Activated CD8-positive, alpha-beta memory T cell treated with anti-CD3 and anti-CD28 coated beads, Interleukin-2, amount 50 U/mL, for 1 hour (primary cell): ENCODE measurements around the gene GBP4.
"Not testable (repeated sequence)": the region's sequence is repeated elsewhere in the genome, so short reads cannot be mapped to it uniquely, and the experiment has no call there.

Experiments used
- DNase-seq: peaks from one replicate; pipeline ENCODE4 v3.0.0-alpha.2; 2020; ENCODE audit errors: extremely low read depth

The GBP4 gene, protein sequence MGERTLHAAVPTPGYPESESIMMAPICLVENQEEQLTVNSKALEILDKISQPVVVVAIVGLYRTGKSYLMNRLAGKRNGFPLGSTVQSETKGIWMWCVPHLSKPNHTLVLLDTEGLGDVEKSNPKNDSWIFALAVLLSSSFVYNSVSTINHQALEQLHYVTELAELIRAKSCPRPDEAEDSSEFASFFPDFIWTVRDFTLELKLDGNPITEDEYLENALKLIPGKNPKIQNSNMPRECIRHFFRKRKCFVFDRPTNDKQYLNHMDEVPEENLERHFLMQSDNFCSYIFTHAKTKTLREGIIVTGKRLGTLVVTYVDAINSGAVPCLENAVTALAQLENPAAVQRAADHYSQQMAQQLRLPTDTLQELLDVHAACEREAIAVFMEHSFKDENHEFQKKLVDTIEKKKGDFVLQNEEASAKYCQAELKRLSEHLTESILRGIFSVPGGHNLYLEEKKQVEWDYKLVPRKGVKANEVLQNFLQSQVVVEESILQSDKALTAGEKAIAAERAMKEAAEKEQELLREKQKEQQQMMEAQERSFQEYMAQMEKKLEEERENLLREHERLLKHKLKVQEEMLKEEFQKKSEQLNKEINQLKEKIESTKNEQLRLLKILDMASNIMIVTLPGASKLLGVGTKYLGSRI

DNA sequence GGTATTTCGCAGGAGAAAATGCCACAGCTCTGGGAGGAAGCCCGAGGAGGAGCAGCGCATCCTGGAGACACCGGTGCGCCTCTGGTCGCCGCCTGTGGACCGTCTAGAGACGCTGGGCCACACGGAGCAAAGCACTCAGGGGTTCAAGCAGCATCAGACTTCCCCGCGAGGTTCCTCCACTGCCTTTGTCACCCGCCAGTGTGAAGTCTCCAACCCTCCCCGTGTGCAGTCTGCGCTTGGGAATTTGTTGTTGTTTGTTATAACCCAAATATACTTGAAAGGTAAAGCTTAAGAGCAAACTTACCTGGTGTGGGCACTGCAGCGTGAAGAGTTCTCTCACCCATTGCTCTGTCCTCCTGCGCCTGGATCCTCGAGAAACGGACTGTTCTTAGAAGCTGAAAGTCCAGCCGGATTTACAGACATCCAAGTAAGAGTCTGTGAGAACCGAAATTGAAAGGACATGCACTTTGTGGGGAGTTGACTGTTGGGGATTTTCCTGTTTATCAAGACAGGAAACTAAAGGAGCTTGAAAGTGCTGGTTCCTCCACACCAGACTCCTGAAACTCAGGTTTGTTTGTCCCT is at the start of gene GBP4:
GBP4 (minus strand) TSS at position 452 of the 582 bp plus-strand sequence; CDS start at position 344, 108 bp downstream.
- DNase-seq = no peak

DNA sequence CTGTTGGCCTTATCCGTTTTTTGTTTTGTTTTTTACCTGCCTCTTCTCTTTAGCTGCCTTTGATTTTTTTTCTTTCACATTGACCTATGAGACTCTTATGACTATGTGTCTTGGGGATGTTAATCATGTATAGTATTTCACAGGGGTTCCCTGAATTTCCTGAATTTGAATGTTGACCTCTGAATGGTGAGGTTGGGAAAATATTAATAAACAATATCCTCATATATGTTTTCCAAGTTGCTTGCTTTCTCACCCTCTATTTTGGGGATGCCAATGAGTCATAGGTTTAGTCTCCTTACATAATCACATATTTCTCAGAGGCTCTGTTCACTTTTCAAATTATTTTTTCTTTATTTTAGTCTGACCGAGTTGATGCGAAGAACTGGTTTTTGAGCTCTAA is 44.3 kb upstream of the GBP4 start:
- no peak for DNase-seq

DNA sequence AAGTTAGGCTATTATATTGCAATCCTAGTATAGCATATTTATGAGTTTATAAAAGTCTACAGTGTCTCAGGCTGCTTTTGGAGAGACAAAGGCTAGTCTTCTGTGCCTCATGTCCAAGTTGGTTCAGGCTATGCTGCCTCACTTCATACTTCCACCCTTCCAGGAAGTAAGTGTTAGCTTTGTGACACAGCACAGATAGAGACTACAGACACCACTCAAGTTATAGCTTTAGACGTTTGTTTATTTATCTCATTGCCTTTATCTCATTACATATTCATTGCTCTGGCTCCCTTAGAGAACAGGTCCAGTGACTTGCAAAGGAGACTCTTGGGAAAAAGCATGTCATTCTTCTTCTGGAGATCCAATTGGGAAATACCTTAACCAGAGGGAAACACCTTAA is 22.6 kb upstream of the GBP4 start:
- no peak for DNase-seq

DNA sequence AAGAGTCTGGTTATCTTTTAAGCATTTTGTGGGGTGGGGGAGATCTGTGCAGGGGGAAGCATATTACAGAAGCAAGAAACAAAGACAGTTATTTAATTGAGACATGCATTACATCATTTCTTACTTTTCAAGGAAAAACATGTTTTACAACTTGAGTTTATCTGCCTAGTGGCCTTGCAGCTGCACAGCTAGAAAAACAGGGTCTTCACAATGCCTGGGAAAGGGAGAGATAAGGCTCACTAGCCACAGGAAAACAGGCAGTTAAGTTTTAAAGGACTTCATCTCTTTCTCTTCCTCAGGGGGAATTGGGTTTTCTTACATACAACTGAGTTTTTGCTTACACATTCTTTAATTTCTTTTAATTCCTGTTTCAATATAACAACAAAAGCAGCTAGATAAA is 21.1 kb upstream of the GBP4 start:
- not testable (repeated sequence) for DNase-seq

DNA sequence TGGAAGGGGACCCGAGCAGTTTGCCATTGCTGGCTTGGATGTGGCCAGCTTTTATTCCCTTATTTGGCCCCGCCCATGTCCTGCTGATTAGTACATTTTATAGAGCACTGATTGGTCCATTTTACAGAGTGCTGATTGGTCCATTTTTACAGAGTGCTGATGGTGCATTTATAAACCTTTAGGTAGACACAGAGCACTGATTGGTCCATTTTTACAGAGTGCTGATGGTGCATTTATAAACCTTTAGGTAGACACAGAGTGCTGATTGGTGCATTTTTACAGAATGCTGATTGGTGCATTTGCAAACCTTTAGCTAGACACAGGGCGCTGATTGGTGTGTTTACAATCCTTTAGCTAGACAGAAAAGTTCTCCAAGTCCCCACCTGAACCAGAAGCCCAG is 20.2 kb upstream of the GBP4 start:
- DNase-seq = not testable (repeated sequence)

DNA sequence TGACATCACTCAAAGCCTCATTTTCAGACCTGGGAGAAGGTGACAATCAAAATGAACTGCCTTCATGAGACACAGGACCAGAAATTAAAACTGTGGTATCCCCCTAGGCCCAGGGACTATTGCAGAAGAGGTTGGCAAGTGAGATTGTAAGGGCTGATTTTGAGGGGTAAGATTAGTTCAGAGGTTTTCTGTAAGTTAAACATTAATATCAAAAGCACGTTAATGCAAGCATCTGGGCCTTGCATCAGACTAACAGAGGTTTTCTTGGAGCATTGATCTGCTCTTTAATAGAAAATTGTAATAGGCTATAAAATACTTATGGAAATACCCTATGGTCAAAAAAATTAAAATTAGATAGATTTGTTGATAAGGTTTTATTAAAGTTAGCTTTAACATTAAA is 14.6 kb upstream of the GBP4 start:
- DNase-seq = no peak

DNA sequence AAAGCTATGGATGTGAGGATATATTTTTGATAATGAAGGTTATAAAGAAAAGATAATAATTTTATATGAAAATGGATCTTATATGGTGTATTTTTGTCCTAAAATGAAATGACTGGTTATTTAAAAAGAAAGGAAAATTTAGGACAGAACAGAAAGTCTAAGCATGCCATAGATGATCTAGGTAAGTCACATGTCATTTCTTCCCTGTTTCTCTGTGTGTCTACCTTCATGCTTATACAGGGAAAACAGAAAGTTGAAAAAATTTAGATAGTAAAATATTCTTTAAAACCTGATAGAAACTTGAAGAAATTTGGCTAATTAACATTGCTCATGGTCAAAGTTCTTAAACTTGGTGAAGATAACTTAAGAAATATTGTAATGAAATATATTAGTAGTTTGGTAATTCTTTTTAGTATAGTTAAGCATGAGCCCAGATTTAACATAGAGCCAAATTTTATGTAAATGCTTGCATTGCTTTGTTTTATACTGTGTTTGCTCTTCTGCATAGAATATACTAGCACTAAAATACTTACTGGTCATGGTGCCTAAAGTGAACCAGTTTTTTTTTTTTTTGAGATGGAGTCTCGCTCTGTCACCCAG is 12.4 kb upstream of the GBP4 start:
- no peak for DNase-seq

DNA sequence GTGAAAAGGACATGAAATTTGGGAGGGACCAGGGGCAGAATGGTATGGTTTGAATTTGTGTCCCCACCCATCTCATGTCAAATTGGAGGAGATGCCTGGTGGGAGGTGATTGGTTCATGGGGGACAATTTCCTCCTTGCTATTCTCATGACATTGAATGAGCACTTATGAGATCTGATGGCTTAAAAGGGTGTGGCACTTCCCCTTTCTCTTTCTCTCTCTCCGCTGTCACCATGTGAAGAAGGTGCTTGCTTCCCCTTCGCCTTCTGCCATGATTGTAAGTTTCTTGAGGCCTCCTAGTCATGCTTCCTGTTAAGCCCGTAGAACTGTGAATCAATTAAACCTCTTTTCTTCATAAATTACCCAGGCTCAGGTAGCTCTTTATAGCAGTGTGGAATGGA is 7.6 kb upstream of the GBP4 start:
- DNase-seq = no peak

DNA sequence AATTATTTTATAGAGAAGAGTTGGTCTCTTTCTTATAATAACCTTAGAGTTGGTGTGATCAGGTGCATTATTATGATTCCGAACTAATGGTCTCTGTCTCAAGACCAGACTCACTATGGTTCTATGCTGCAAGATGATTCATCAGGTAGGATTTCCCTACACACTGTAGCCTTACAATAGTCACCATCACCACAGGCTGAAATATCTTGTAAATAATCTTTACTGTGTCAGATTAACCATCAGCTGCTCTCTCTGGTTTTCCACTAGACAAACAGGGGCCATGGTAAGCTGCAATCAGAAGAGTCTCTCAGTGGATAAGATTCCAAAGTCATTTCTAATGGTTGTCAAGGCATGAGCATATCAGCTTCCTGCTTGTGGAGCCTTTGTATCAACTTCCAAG is 4.4 kb upstream of the GBP4 start:
- no peak for DNase-seq

DNA sequence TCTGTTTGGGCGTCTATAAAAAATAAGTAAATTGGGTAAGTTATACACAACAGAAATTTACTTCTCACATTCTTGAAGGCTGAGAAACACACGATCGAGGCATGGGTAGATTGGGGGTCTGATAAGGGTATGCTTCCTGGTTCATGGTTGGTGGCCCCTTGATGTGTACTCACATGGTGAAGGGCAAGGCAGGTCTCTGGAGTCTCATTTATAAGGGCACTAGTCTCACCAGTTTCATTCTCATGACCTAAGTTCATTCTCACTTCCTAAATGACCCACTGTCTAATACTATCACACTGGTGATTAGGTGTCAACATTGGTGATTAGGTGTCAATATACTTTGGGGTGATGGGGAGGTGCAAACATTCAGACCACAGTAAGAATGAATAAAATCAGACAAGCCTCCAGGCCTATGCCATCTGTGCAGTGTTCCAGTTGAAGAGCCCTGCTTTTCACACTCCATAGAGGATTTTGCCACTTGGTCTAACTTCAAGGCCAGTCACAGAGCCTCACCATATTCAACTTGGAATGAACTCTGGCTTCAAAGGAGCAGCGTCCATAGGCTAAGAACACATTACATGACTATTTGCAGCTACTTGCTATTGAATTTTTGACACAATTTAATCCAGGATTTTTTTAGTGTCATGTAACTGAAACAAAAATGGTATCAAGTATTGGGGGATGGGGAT is 2.5 kb upstream of the GBP4 start:
- DNase-seq = no peak

DNA sequence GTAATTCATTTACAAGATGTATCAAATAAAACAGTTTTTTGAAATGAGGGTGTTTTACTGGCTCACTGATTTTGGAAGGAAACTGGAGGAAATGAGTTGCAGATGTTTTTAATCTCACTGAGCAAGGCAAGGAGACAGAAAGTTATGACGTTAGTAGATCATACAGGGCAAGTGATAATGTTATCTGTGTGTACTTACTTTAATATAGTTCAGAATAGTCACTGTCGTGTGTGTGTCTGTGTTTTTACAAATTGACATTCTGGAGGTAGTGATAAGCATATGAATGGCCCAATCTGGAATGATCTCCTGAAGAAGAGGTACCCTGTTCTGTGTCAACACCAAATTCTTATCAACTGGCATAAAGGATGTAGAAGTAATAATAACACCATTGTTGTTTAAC is 1.9 kb upstream of the GBP4 start:
- DNase-seq = no peak

DNA sequence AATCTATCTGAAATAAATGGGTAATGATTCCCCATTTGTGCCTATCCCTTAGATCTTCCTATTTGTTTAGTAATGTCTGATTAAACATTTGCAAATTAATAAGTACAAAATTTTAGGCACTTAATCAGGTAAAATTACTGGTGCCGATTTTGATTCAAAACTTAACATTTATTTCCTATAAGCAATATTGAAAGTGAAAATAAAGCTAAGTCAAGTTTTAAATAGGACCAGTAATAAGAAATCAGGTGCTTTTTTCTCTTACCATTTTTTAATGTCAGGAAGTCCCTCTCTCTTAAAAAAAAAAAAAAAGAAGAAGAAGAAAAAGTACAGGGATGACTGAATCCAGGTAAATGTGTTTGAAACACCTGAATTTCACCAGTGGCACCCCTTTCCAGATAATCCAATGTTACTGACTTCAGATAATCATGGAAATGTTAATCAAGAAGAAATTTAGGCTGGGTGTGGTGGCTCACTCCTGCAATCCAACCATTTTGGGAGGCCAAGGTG is 836 bp upstream of the GBP4 start:
- no peak for DNase-seq

DNA sequence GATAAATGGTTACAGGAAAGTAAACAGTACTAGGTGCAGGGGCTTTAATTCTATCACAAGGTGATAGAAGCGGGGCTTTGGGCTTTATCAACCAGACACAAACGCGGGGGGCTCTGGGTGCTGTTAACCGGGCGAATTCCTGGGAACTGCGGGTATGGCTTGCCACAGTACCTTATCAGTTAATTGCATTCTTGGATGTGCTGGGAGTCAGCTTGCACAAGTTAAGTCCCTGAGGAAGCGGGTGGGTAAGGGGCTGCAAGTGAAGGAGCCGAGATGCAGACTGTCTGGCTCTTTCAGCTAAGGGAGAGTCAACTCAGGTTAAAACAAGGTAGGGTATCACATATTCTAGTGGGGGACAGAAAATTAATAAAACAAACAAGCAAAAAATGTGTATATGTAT is 661 bp downstream of the GBP4 start:
- no peak for DNase-seq

DNA sequence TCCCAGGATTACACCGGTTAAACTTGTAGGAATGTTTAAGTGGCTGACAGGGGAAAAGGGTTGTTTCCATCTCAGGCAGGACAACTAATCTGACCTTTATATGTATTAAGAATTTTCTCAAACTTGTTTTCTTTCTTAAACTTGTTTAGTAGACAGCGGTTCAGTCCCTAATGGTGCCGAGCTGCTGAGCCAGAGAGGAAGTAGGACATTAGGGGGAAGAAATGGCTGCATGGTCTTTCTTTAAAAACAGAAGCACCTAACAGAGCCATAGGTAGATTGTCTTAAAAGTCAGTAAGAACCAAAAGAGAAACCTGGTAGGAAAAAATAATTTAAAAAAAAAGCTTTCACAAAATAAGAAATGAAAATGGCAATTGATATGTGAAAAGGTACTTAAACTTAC is 3.3 kb downstream of the GBP4 start:
- no peak for DNase-seq

DNA sequence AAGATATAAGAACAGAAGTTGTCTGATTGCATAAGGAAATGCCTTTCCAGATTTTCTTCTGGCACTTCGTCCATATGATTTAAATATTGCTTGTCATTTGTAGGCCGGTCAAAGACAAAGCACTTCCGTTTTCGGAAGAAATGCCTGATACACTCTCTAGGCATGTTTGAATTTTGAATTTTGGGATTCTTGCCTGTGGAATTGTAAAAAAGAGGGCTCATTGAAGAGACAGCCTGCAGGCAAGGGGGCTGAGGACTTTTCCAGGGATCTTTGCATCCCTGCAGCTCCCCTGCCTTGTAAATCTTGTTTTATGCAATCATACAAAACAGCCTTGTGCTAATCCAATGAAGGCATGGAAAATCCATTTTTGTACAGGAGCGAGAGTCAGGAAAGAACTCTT is 7.4 kb downstream of the GBP4 start:
- no peak for DNase-seq

DNA sequence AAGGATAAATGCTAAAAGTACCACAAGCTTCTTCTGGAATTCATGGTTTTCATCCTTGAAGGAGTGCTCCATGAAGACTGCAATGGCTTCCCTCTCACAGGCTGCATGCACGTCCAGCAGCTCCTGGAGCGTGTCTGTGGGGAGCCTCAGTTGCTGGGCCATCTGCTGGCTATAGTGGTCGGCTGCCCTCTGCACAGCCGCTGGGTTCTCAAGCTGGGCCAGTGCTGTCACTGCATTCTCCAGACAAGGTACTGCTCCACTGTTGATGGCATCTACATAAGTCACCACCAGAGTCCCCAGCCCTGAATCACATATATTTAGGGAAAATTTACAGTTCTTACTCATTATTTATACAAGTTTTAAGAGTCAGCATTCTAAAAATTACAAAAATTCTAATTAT is 8.7 kb downstream of the GBP4 start:
- DNase-seq = no peak

DNA sequence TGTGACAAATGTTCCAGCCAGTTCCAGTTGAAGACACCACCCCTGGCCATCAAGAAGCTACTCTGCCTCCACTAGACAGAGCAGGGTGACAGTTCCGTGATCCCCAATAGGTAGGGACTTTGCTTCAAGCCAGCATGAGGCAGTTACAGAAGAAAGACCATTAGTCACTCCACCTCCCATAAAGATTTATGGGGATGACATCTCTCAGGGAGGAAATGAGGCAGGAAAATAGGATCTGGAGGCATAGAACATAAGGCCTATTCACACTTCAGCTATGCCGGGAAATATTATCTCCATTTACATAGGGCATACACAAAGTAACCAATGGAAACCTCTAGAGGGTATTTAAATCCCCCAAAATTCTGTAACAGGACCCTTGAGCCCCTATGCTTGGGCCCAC is 19.4 kb downstream of the GBP4 start:
- no peak for DNase-seq

DNA sequence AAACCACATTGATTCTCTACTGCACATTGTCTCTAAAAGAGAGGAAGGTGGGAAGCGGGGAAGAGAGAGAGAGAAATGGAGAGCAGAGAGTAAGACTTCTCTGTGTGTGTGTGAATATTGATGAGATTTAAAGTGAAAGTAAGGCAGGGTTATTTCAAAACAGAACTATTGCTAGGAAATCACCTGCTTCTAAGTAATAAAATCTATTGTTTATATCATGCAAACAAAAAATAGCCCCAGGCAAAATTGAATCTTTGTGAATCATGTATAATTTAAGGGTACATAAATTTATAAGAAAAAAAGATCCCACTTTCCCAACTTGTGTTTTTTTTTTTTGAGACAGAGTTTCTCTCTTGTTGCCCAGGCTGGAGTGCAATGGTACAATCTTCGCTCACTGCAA is 21.8 kb downstream of the GBP4 start:
- DNase-seq = no peak

DNA sequence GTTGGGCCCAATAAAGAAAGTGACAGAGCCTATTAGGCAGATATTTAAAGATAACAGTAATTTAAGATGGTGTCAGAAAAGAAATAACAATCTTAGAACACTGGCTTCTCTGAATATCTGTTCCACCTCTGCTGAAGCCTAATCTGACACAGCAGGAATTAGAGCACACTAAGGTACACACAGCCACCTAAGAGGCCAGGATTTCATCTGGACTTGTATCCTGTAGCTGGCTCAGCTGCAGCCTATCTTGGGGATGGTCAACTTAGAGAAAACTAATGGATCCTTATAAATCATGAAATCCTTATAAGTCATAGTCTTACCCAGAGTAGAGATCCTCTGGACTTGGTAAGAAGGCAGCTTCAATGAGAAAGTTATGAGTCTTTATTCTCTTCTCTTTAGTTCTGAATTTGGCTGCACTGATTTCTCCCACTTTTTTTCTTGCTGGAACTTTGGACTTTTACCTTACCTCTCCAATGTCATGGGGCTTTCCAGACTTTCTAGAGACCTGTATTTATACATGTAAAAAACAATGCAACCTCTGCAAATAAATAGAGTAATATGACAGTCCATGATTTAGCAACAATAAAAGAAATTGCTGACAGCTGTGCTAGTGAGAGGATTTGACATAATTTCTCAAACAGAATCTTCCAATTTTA is 23.0 kb downstream of the GBP4 start, which contains the start of gene GBP7:
GBP7 (minus strand) TSS at position 403 of the 656 bp plus-strand sequence. CDS start 4,068 bp downstream, outside the sequence.
- DNase-seq = no peak

DNA sequence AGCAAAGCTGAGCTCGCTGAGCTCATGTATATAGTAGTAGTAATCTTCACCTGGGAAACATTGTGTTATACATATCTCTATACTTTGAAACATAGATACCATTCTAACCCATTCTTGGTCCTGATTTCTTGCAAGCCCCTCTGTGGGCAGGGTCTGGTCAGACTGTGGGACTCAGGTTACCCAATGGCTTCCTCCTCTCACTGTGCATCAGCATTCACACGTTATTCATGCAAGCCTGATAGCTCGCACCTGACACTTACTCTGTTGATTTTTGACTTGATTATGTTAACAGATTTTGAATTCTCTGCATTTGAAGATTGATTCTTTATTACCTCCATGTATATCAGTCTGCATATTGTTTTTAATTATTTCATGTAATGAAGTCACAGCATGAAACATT is 24.3 kb downstream of the GBP4 start:
- DNase-seq = no peak

DNA sequence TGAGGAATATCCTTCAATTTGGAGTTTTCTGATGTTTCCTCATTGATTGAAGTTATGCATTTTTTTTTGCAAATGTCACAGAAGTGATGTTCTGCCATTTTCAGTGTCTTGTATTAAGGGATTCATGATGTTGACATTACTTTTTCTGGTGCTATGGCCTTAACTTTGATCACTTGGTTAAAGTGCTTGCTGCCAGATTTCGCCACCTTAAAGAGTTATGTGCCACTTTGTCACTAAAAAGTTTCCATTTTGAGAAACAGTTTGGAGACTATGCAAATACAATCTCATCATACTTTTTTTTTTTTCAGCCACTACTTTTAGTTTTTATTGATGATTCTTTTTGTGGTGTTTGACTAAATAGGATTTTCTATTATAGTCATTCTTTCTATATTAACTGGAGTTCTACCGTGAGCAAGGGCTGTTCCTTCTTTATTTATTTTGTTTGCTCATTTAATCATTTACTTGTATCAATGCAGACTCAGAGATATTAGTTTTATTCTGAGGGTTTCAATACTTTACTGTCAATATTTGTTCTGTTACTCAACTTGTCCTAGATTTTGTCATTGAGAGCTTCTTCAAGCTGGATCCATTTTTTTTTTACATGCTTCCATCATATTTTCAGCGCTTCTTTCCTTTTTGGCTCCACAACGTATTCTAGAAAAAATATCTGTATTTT is 26.1 kb downstream of the GBP4 start:
- DNase-seq = no peak
